IMR-90 (cell line): ENCODE results near the gene RNU1-4. TPM values are rescaled to one million over a fixed set of nuclear protein-coding genes. Genes with fewer than 3 reads are reported as not detected.
"Not testable (repeated sequence)": the region's sequence is repeated elsewhere in the genome, so short reads cannot be mapped to it uniquely, and the experiment has no call there.

Experiments used
- ATAC-seq: fragments of 200-7000 bp; cut with Tn5 transposase; 2 replicates; pipeline ENCODE4 v1.9.1; 2020; ENCODE audit warnings: low read depth, mild to moderate bottlenecking, moderate library complexity
- BruUV-seq: library from RNA; stranded (reverse); fragments of 400-500 nt; replicated peaks from 2 replicates; lab custom pipeline; 2021; lab: Mats Ljungman, UMichigan
- CTCF ChIA-PET: fragments of 300-600 bp; formaldehyde crosslinking; extraction: SDS; loops from one replicate; lab custom pipeline; 2021; ENCODE audit warnings: antibody characterized with exemption; lab: Yijun Ruan, JAX
- POLR2A ChIA-PET: fragments of 300-600 bp; sonication (Branson Sonifier 250); formaldehyde crosslinking; loops from one replicate; lab custom pipeline; 2022; ENCODE audit warnings: antibody characterized with exemption; ENCODE audit not compliant: unreplicated experiment; lab: Charles Lee
- DNase-seq: peaks from one replicate; pipeline ENCODE4 v3.0.0; 2013
- H2AFZ ChIP-seq: replicated peaks from 2 replicates; pipeline ENCODE3; 2013; ENCODE audit warnings: low read length, mild to moderate bottlenecking; ENCODE audit not compliant: poor library complexity
- H2AK5ac ChIP-seq: 2 replicates; pipeline ENCODE4 v1.6.1; 2013; ENCODE audit warnings: low read depth, low read length, inconsistent platforms
- H2AK9ac ChIP-seq: replicated peaks from 2 replicates; pipeline ENCODE3; 2013; ENCODE audit warnings: mild to moderate bottlenecking, low read depth, low read length, moderate library complexity; ENCODE audit not compliant: poor library complexity
- H2BK120ac ChIP-seq: 2 replicates; pipeline ENCODE4 v1.6.1; 2013; ENCODE audit warnings: low read depth, low read length, inconsistent platforms
- H2BK15ac ChIP-seq: 3 replicates; pipeline ENCODE4 v1.6.1; 2013; ENCODE audit warnings: low read depth, low read length, inconsistent platforms
- H2BK20ac ChIP-seq: 2 replicates; pipeline ENCODE4 v1.6.1; 2013; ENCODE audit warnings: low read depth, mild to moderate bottlenecking, inconsistent platforms, low read length, moderate library complexity
- H2BK5ac ChIP-seq: 2 replicates; pipeline ENCODE4 v1.6.1; 2013; ENCODE audit warnings: mild to moderate bottlenecking, low read depth, low read length, inconsistent platforms; ENCODE audit not compliant: poor library complexity, severe bottlenecking
- H3K14ac ChIP-seq: replicated peaks from 2 replicates; pipeline ENCODE4 v1.6.1; 2013; ENCODE audit warnings: low read depth, low read length, inconsistent platforms
- H3K18ac ChIP-seq: 2 replicates; pipeline ENCODE4 v1.6.1; 2013; ENCODE audit warnings: low read depth, low read length, control low read depth
- H3K23ac ChIP-seq: 2 replicates; pipeline ENCODE4 v1.6.1; 2013; ENCODE audit warnings: low read depth, low read length, inconsistent platforms
- H3K27ac ChIP-seq: 2 replicates; pipeline ENCODE4 v1.5.1; 2013; ENCODE audit warnings: mild to moderate bottlenecking, control low read depth, low read length; ENCODE audit not compliant: insufficient read depth
- H3K27me3 ChIP-seq: 2 replicates; pipeline ENCODE4 v1.6.1; 2013; ENCODE audit warnings: low read length; ENCODE audit not compliant: control insufficient read depth, insufficient read depth
- H3K36me3 ChIP-seq: 2 replicates; pipeline ENCODE4 v1.6.1; 2013; ENCODE audit warnings: low read length, mixed read lengths; ENCODE audit not compliant: control insufficient read depth, insufficient read depth
- H3K4ac ChIP-seq: 2 replicates; pipeline ENCODE4 v1.6.1; 2013; ENCODE audit warnings: low read depth, low read length, inconsistent platforms
- H3K4me1 ChIP-seq: 2 replicates; pipeline ENCODE4 v1.6.1; 2013; ENCODE audit warnings: low read length, mixed read lengths; ENCODE audit not compliant: control insufficient read depth, insufficient read depth
- H3K4me2 ChIP-seq: 2 replicates; pipeline ENCODE4 v1.6.1; 2013; ENCODE audit warnings: low read depth, mild to moderate bottlenecking, control low read depth, low read length, moderate library complexity
- H3K4me3 ChIP-seq: 2 replicates; pipeline ENCODE4 v1.5.1; 2013; ENCODE audit warnings: low read depth, mild to moderate bottlenecking, control low read depth, low read length, moderate library complexity; ENCODE audit not compliant: insufficient read depth
- H3K56ac ChIP-seq: 2 replicates; pipeline ENCODE4 v1.6.1; 2013; ENCODE audit warnings: low read length, inconsistent platforms; ENCODE audit not compliant: insufficient read depth; ENCODE audit errors: extremely low read depth
- H3K79me1 ChIP-seq, 2 experiments: 2 replicates each; pipeline ENCODE4 v1.6.1; 2013; ENCODE audit warnings: low read length in 2 of 2, inconsistent platforms in 1 of 2, low read depth in 1 of 2
- H3K9ac ChIP-seq: 2 replicates; pipeline ENCODE4 v1.6.1; 2013; ENCODE audit warnings: low read depth, low read length, control low read depth
- H3K9me1 ChIP-seq: 2 replicates; pipeline ENCODE4 v1.6.1; 2013; ENCODE audit warnings: low read length, inconsistent platforms; ENCODE audit not compliant: insufficient read depth
- H3K9me3 ChIP-seq: 2 replicates; pipeline ENCODE4 v1.6.1; 2013; ENCODE audit warnings: low read length; ENCODE audit not compliant: control insufficient read depth, insufficient read depth
- H4K20me1 ChIP-seq: 2 replicates; pipeline ENCODE4 v1.6.1; 2013; ENCODE audit warnings: low read length, inconsistent platforms; ENCODE audit not compliant: insufficient read depth
- H4K5ac ChIP-seq: 2 replicates; pipeline ENCODE4 v1.6.1; 2013; ENCODE audit warnings: mild to moderate bottlenecking, low read depth, low read length, control low read depth
- H4K8ac ChIP-seq, 2 experiments: 2 replicates each; pipeline ENCODE4 v1.6.1; 2013; ENCODE audit warnings: low read depth in 2 of 2, low read length in 2 of 2, control low read depth in 1 of 2, inconsistent platforms in 1 of 2
- H4K91ac ChIP-seq: 2 replicates; pipeline ENCODE4 v1.6.1; 2013; ENCODE audit warnings: low read depth, low read length, inconsistent platforms; ENCODE audit not compliant: insufficient read depth
- BHLHE40 ChIP-seq: fragments of 150-350 bp; IDR thresholded peaks from 2 replicates; pipeline ENCODE4 v1.6.1; 2016; ENCODE audit warnings: mild to moderate bottlenecking, low read depth, low read length
- FOS ChIP-seq: fragments of 150-350 bp; IDR thresholded peaks from 2 replicates; pipeline ENCODE4 v1.6.1; 2016; ENCODE audit warnings: low read depth, low read length
- WGBS, 2 experiments: methylation state at CpG; one replicate each; pipeline versions ENCODE4 v1.1.5 to v1.1.7; 2013; ENCODE audit warnings: missing lambda C conversion rate in 2 of 2; ENCODE audit not compliant: insufficient read length in 1 of 2; ENCODE audit errors: extremely low coverage in 2 of 2; 5-methylcytosine and 5-hydroxymethylcytosine counted together
- dilution Hi-C: fragments of 300-500 bp; cut with HindIII; formaldehyde crosslinking; loops from one replicate; pipeline ENCODE4 v1.14.3; 2018; ENCODE audit warnings: low sequenced_read_pairs; ENCODE audit not compliant: unreplicated experiment
- in situ Hi-C: fragments of 300-500 bp; cut with MboI; formaldehyde crosslinking; loops from 3 replicates; pipeline ENCODE4 v1.14.3; 2019; ENCODE audit warnings: low sequenced_read_pairs, inconsistent platforms, mixed read lengths
- intact Hi-C: fragments of 100-400 bp; cut with micrococcal nuclease; formaldehyde crosslinking; loops from 2 replicates; pipeline ENCODE4 v1.10.0; 2022
- polyA plus RNA-seq, 3 experiments: library from polyadenylated mRNA; depleted of rRNA; stranded (reverse); fragments of >200 nt; gene quantifications; 2 replicates each; pipeline ENCODE4 v1.2.3, GENCODE V29; 2012; ENCODE audit warnings: low replicate concordance in 1 of 3
- total RNA-seq: library from RNA; depleted of rRNA; stranded (reverse); fragments of >200 nt; gene quantifications from 2 replicates; pipeline ENCODE4 v1.2.3, GENCODE V29; 2012
- TF ChIP-seq, protein P1 (sequence below): fragments of 150-350 bp; IDR thresholded peaks from 2 replicates; pipeline ENCODE4 v1.6.1; 2016; ENCODE audit warnings: low read depth, mild to moderate bottlenecking, low read length, moderate library complexity, borderline replicate concordance

The RNU1-4 gene
- total and polyA plus RNA-seq, 2 of the 4 experiments (the other 2 are of a cell fraction) = under 0.01 TPM; not detected in 1

GRCh38 chr1:16727190-16728111 lies 12.9 kb upstream of the RNU1-4 start:
- no peak overlapping the region for H2BK20ac ChIP-seq
- no TSS peak for BruUV-seq
- ChIA-PET POLR2A (no interaction called here), CTCF (interaction anchor here (0.9 kb wide), 1 partner anchor 107 kb away, joined by 3 read pairs; no protein-coding TSS in a partner anchor)
- H3K9me3 ChIP-seq = peaks cover 3% of the 10 kb centered on the region; the same call in 1 of the 2 replicates
- H3K4me2 ChIP-seq = no peak overlapping the region
- no peak overlapping the region for H2BK15ac ChIP-seq
- no peak overlapping the region for H4K8ac ChIP-seq
- no peaks in the 10 kb centered on the region for H3K9me1 ChIP-seq
- peak; percentile 64 for DNase-seq
- no peak overlapping the region for H2AK5ac ChIP-seq
- no peak overlapping the region for H3K18ac ChIP-seq
- peaks cover 41% of the 10 kb centered on the region for H3K27me3 ChIP-seq
- no peak overlapping the region for H3K4me3 ChIP-seq
- H4K91ac ChIP-seq = no peak overlapping the region
- intact Hi-C loops (no loop called here), dilution Hi-C loops (no loop called here), in situ Hi-C loops (no loop called here)
- 89% methylated on average over 35 of the region's 42 CpGs; no CpG with 5 or more reads in 1 of the 2 experiments for WGBS, 2 experiments
- no peaks in the 10 kb centered on the region for H3K79me1 ChIP-seq
- no peaks in the 10 kb centered on the region for H3K4me1 ChIP-seq
- peak; percentile 87 for ATAC-seq
- no peak overlapping the region for H3K4ac ChIP-seq
- TF ChIP-seq FOS = 0 out of 2 replicates have a peak, but pooled peaks have one; percentile 36
- TF ChIP-seq, protein P1, sequence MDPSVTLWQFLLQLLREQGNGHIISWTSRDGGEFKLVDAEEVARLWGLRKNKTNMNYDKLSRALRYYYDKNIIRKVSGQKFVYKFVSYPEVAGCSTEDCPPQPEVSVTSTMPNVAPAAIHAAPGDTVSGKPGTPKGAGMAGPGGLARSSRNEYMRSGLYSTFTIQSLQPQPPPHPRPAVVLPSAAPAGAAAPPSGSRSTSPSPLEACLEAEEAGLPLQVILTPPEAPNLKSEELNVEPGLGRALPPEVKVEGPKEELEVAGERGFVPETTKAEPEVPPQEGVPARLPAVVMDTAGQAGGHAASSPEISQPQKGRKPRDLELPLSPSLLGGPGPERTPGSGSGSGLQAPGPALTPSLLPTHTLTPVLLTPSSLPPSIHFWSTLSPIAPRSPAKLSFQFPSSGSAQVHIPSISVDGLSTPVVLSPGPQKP = no peak
- peak; percentile 19; the same call in 1 of the 2 replicates for TF ChIP-seq BHLHE40
- no peak overlapping the region for H4K5ac ChIP-seq
- no peak overlapping the region for H3K27ac ChIP-seq
- H3K14ac ChIP-seq = no peak overlapping the region
- H2AFZ ChIP-seq = no peak overlapping the region
- H3K23ac ChIP-seq = no peak overlapping the region
- no peak overlapping the region for H3K9ac ChIP-seq
- H2AK9ac ChIP-seq = no peak overlapping the region
- H4K20me1 ChIP-seq = no peaks in the 10 kb centered on the region
- no peak overlapping the region for H2BK5ac ChIP-seq
- no peak overlapping the region for H3K56ac ChIP-seq
- H2BK120ac ChIP-seq = no peak overlapping the region
- H3K36me3 ChIP-seq = no peaks in the 10 kb centered on the region

- H2BK120ac ChIP-seq, BruUV-seq, H3K36me3 ChIP-seq, ATAC-seq, H3K9ac ChIP-seq, H3K27ac ChIP-seq, H3K56ac ChIP-seq, H3K9me3 ChIP-seq, H2BK5ac ChIP-seq, H4K5ac ChIP-seq, H3K4ac ChIP-seq, H2AK5ac ChIP-seq, H3K9me1 ChIP-seq, H4K91ac ChIP-seq, intact Hi-C loops, H4K8ac ChIP-seq, in situ Hi-C loops, H4K20me1 ChIP-seq, H2AFZ ChIP-seq, H3K4me1 ChIP-seq, H2AK9ac ChIP-seq, DNase-seq, H3K79me1 ChIP-seq, H3K4me2 ChIP-seq, H2BK20ac ChIP-seq, H2BK15ac ChIP-seq, H3K18ac ChIP-seq, H3K23ac ChIP-seq, CTCF ChIA-PET, H3K4me3 ChIP-seq, H3K14ac ChIP-seq, dilution Hi-C loops, POLR2A ChIA-PET: not testable (repeated sequence)
- H3K27me3 ChIP-seq = peaks cover 40% of the 10 kb centered on the region
- 66% methylated on average over 9 of the region's 24 CpGs; no CpG with 5 or more reads in 1 of the 2 experiments for WGBS, 2 experiments
Observed at GRCh38 chr1:16728243-16728949, 11.9 kb upstream of the RNU1-4 start.
